ENCODE measurements around the gene OR12D2.
"Not testable (repeated sequence)": the region's sequence is repeated elsewhere in the genome, so short reads cannot be mapped to it uniquely, and the experiment has no call there.

Gene OR12D2

DNA sequence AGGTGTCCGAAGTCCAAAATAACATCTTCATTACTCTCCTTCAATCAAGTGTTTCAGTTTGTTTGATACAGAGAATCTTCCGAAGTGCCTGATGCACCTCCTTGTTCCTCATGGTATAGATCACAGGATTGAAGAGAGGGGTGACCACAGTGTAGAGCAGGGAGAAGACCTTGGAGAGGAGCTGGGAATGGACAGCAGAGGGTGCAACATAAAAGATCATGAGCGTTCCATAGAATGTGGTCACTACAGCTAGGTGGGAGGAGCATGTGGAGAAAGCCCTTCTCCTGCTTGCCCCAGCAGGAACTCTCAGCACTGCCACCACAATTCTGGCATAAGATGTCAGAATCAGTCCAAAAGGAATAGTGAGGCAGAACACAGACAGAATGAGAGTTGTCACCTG is 31.2 kb downstream of the OR12D2 start:
- TF ChIP-seq, protein P1, sequence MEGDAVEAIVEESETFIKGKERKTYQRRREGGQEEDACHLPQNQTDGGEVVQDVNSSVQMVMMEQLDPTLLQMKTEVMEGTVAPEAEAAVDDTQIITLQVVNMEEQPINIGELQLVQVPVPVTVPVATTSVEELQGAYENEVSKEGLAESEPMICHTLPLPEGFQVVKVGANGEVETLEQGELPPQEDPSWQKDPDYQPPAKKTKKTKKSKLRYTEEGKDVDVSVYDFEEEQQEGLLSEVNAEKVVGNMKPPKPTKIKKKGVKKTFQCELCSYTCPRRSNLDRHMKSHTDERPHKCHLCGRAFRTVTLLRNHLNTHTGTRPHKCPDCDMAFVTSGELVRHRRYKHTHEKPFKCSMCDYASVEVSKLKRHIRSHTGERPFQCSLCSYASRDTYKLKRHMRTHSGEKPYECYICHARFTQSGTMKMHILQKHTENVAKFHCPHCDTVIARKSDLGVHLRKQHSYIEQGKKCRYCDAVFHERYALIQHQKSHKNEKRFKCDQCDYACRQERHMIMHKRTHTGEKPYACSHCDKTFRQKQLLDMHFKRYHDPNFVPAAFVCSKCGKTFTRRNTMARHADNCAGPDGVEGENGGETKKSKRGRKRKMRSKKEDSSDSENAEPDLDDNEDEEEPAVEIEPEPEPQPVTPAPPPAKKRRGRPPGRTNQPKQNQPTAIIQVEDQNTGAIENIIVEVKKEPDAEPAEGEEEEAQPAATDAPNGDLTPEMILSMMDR (IDR thresholded peaks at IDR 0.05; ENCODE audit: low read depth, low read length), result no peak
- no peak overlapping the region for H3K4me3 ChIP-seq (ENCODE audit: low read depth, low read length)

DNA sequence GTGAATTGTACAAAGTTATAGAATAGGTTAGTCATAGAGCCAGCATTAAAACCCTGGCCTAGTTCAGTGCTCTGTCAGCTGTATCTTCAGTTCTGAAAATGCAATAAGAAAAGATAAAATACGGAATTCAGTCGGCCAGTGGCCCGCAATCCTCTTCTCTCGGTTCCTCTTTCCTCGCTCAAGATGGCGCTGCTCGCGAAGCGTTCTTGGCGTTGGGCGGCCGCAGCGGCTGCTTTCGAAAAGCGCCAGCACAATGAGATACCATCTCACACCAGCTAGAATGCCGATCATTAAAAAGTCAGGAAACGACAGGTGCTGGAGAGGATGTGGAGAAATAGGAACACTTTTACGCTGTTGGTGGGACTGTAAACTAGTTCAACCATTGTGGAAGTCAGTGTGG is 41.3 kb downstream of the OR12D2 start:
- not testable (repeated sequence) for H3K4me3 ChIP-seq (ENCODE audit: low read depth, low read length)

DNA sequence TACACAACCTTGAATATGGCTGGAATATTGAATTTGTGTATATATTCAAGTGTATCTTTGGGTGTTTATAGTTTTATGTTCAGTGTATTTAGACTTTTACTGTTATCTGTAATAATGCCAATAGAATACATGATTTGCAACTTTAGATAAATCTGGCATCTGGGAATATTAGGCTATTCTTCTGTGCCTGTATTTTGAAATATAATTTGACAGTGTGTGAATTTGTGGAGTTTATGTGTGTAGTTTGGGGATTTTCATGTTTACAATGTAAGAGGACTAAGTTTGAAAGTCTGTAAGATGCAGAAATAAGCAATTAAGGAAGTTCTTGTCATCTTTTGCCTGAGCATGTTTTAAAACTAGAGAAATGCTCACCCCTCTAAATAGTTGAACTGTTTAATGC is 43.6 kb downstream of the OR12D2 start, which contains the start of gene OR10C1:
OR10C1 (plus strand) TSS at position 301 of the 400 bp plus-strand sequence. CDS start 710 bp downstream, outside the sequence.
- TF ChIP-seq, protein P1 (IDR thresholded peaks at IDR 0.05; ENCODE audit: low read depth, low read length), result no peak
- no peak within 1 kb of the TSS for H3K4me3 ChIP-seq (ENCODE audit: low read depth, low read length)

DNA sequence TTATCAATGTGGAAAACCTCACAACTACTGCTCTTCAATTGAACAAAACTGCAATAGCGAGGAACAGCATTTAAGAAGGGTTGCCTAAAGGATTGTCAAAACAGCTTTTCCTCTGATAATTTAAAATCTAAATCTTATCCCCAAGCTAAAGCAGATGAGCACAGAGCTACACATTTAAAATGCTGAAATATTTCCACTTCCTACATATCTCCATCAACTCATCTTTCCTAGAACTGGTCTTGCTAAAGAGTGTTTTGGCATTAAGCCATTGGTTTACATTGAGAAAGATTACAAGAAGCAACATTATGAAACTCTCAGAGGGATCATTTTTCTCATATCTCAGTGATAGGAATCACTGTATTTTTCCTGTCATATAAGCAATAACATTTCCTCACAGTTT is 47.3 kb downstream of the OR12D2 start:
- TF ChIP-seq, protein P1 (IDR thresholded peaks at IDR 0.05; ENCODE audit: low read depth, low read length), result no peak

DNA sequence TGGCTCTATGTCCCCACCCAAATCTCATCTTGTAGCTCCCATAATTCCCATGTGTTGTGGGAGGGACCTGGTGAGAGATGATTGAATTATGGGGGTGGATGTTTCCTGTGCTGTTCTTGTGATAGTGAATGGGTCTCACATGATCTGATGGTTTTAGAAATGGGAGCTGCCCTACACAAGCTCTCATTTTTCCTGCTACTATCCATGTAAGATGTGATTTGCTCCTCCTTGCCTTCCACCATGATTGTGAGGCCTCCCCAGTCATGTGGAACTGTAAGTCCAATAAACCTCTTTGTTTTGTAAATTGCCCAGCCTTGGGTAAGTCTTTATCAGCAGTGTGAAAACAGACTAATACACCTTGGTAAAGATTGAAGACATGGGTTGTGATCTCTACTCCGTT is 48.6 kb downstream of the OR12D2 start:
- H3K4me3 ChIP-seq (ENCODE audit: low read depth, low read length), result not testable (repeated sequence)

More for the DNA sequence above, 47.3 kb downstream of the OR12D2 start:
- H3K4me3 ChIP-seq (ENCODE audit: low read depth, low read length), result no peak overlapping the region

Measured in WI38 (cell line).